CD4-positive, alpha-beta T cell treated with Interleukin-17A for 1 hour (primary cell): ENCODE measurements around the gene ZIC4.

Experiments used
- DNase-seq: peaks from one replicate; pipeline ENCODE4 v3.0.0-alpha.2; 2020

ZIC4 gene

GRCh38 chr3:147389717-147390116 lies 16.6 kb downstream of the ZIC4 start:
- no peak for DNase-seq

- DNase-seq = no peak
Measured at GRCh38 chr3:147388700-147389580, 17.4 kb downstream of the ZIC4 start.

GRCh38 chr3:147387885-147388699 lies 18.3 kb downstream of the ZIC4 start:
- DNase-seq = no peak

GRCh38 chr3:147387291-147387884 lies 19.0 kb downstream of the ZIC4 start:
- no peak for DNase-seq

- no peak for DNase-seq
Measured at GRCh38 chr3:147385059-147386012, 21.0 kb downstream of the ZIC4 start.

- no peak for DNase-seq
Measured at GRCh38 chr3:147384210-147385058, 21.9 kb downstream of the ZIC4 start.

GRCh38 chr3:147383617-147384016 lies 22.7 kb downstream of the ZIC4 start:
- no peak for DNase-seq

- no peak for DNase-seq
Measured at GRCh38 chr3:147381596-147381995, 24.7 kb downstream of the ZIC4 start.

GRCh38 chr3:147380977-147381376 lies 25.4 kb downstream of the ZIC4 start:
- DNase-seq = no peak

- no peak for DNase-seq
Measured at GRCh38 chr3:147380387-147380951, 25.9 kb downstream of the ZIC4 start.

GRCh38 chr3:147379651-147380050 lies 26.7 kb downstream of the ZIC4 start:
- DNase-seq = no peak

GRCh38 chr3:147377412-147378367 lies 28.7 kb downstream of the ZIC4 start:
- no peak for DNase-seq

- no peak for DNase-seq
Measured at GRCh38 chr3:147373301-147373700, 33.0 kb downstream of the ZIC4 start.

GRCh38 chr3:147372525-147373027 lies 33.8 kb downstream of the ZIC4 start:
- no peak for DNase-seq

- DNase-seq = no peak
Measured at GRCh38 chr3:147371771-147372340, 34.5 kb downstream of the ZIC4 start.

GRCh38 chr3:147371140-147371539 lies 35.2 kb downstream of the ZIC4 start:
- DNase-seq = no peak

- DNase-seq = no peak
Measured at GRCh38 chr3:147370349-147370748, 36.0 kb downstream of the ZIC4 start.

GRCh38 chr3:147369661-147370123 lies 36.7 kb downstream of the ZIC4 start:
- no peak for DNase-seq

GRCh38 chr3:147369231-147369630 lies 37.1 kb downstream of the ZIC4 start:
- no peak for DNase-seq
